CD1c-positive myeloid dendritic cell (primary cell): Measurements from ENCODE around the gene ADCYAP1.

Experiments
- DNase-seq: peaks from one replicate; pipeline ENCODE4 v3.0.0-alpha.2; 2016; ENCODE audit errors: extremely low spot score

ADCYAP1 gene

GRCh38 chr18:959854-960253, 55.2 kb downstream of the ADCYAP1 start:
- DNase-seq = no peak
